Measurements from ENCODE around the gene DCAF12. TPM values are rescaled to one million over a fixed set of nuclear protein-coding genes. Genes with fewer than 3 reads are reported as not detected.

DCAF12 gene
- total RNA-seq, 1 experiment from 2014 or later, result 33.0 TPM

DNA sequence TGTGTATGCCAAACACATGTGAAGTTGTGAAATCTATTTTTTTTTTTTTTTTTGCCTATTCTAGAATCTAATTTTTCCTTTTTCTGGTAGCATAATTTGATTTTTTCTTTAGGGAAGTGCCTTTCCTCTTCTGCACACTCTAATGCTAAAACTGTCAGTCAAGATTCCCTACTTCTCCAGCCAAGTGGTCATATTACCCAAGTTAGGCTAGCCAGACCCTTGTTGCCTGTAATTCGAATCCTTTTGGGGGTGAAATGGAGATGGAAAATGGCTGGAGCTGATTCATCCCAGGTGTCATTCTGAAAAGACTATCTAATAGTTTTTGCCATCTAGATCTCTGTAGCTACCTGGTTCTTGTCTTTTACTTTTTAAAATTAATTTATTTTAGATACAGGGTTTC, 27.6 kb upstream of the DCAF12 start:
- no TSS peak for BruUV-seq (replicated peaks)
- ChIA-PET POLR2A (no interaction called here), CTCF (interaction anchor here (0.5 kb wide), 1 partner anchor 25 kb away, joined by 4 read pairs; the partner anchor contains the start of gene UBAP1)
- H3K27me3 ChIP-seq (replicated peaks; ENCODE audit: control insufficient read depth, insufficient read depth, low read length), result no peaks in the 10 kb centered on the region
- DNase-seq, result no peak
- no peaks in the 10 kb centered on the region for H3K9me3 ChIP-seq
- Mint-ChIP-seq H3K27me3 (ENCODE audit: insufficient read depth, unreplicated experiment) (no peaks in the 10 kb centered on the region), H3K4me1 (ENCODE audit: low read depth, unreplicated experiment) (peaks cover 10% of the 10 kb centered on the region), H3K27ac (ENCODE audit: unreplicated experiment) (no peak overlapping the region), H3K36me3 (ENCODE audit: insufficient read depth, unreplicated experiment) (no peaks in the 10 kb centered on the region), H3K4me3 (ENCODE audit: unreplicated experiment) (no peak overlapping the region), H3K9me3 (ENCODE audit: unreplicated experiment) (no peaks in the 10 kb centered on the region)
- peaks cover 10% of the 10 kb centered on the region for H3K4me1 ChIP-seq
- TF ChIP-seq, protein P1, sequence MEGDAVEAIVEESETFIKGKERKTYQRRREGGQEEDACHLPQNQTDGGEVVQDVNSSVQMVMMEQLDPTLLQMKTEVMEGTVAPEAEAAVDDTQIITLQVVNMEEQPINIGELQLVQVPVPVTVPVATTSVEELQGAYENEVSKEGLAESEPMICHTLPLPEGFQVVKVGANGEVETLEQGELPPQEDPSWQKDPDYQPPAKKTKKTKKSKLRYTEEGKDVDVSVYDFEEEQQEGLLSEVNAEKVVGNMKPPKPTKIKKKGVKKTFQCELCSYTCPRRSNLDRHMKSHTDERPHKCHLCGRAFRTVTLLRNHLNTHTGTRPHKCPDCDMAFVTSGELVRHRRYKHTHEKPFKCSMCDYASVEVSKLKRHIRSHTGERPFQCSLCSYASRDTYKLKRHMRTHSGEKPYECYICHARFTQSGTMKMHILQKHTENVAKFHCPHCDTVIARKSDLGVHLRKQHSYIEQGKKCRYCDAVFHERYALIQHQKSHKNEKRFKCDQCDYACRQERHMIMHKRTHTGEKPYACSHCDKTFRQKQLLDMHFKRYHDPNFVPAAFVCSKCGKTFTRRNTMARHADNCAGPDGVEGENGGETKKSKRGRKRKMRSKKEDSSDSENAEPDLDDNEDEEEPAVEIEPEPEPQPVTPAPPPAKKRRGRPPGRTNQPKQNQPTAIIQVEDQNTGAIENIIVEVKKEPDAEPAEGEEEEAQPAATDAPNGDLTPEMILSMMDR (IDR thresholded peaks at IDR 0.05; ENCODE audit: insufficient read depth in 1 of 2, low read depth in 1 of 2, low read length in 1 of 2, severe bottlenecking in 1 of 2, unreplicated experiment in 1 of 2), result no peak
- intact Hi-C loops (cut with micrococcal nuclease; ENCODE audit: unreplicated experiment), result no loop called here
- H3K36me3 ChIP-seq (ENCODE audit: control insufficient read depth, insufficient read depth, low read length), result no peaks in the 10 kb centered on the region
- H3K4me3 ChIP-seq (ENCODE audit: low read depth, low read length), result no peak overlapping the region

DNA sequence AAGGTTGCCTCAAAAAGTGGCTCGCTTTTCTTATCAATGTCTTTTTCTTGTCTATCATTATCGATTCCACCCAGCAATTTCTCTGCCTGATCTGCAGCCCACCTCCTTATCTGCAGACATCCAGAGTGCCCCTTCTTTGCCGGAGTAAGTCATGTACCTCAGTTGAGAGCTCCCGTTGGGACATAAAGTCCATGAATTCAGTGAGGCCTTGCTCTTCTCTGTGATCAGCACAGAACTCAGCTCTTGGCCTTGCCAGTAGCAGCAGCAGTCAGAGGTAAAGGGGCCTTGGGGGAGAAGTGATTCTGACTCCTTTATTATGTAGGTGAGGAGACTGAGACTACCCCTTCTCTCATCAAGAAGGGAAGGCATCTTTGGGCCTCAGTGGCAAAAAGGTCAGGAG, 24.9 kb upstream of the DCAF12 start:
- no peaks in the 10 kb centered on the region for H3K9me3 ChIP-seq
- Mint-ChIP-seq H3K36me3 (ENCODE audit: insufficient read depth, unreplicated experiment) (no peaks in the 10 kb centered on the region), H3K4me3 (ENCODE audit: unreplicated experiment) (no peak overlapping the region), H3K4me1 (ENCODE audit: low read depth, unreplicated experiment) (no peaks in the 10 kb centered on the region), H3K27me3 (ENCODE audit: insufficient read depth, unreplicated experiment) (no peaks in the 10 kb centered on the region), H3K27ac (ENCODE audit: unreplicated experiment) (no peak overlapping the region), H3K9me3 (ENCODE audit: unreplicated experiment) (no peaks in the 10 kb centered on the region)
- H3K4me1 ChIP-seq, result no peaks in the 10 kb centered on the region
- intact Hi-C loops (cut with micrococcal nuclease; ENCODE audit: unreplicated experiment), result no loop called here
- no peaks in the 10 kb centered on the region for H3K36me3 ChIP-seq (ENCODE audit: control insufficient read depth, insufficient read depth, low read length)
- ChIA-PET POLR2A (interaction anchor here (0.6 kb wide), 1 partner anchor 66 kb away, joined by 11 read pairs; no protein-coding TSS in a partner anchor), CTCF (no interaction called here)
- TF ChIP-seq, protein P1 (IDR thresholded peaks at IDR 0.05; ENCODE audit: insufficient read depth in 1 of 2, low read depth in 1 of 2, low read length in 1 of 2, severe bottlenecking in 1 of 2, unreplicated experiment in 1 of 2), result no peak
- no peaks in the 10 kb centered on the region for H3K27me3 ChIP-seq (replicated peaks; ENCODE audit: control insufficient read depth, insufficient read depth, low read length)
- no peak for DNase-seq
- H3K4me3 ChIP-seq (ENCODE audit: low read depth, low read length), result no peak overlapping the region
- no TSS peak for BruUV-seq (replicated peaks)

DNA sequence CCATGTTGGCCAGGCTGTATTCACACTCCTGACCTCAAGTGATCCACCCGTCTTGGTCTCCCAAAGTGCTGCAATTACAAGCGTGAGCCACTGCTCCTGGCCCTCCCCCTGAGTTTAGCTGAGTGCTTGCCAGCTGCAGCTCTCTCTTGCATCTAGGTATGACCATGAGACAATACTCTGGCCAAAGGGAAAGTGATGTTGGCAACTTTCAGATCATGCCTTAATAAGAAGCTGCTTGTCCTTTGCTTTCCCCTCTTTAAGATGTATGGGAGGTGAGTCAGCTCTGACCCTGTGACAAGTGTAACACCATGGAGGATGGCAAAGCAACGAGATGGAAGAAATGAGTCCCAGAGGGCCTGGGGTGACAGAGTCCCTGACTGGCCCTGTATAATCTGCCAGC, 18.7 kb upstream of the DCAF12 start:
- H3K27me3 Mint-ChIP-seq (ENCODE audit: insufficient read depth, unreplicated experiment), result no peaks in the 10 kb centered on the region
- no peak overlapping the region for H3K27ac Mint-ChIP-seq (ENCODE audit: unreplicated experiment)
- BruUV-seq (replicated peaks), result no TSS peak
- no peaks in the 10 kb centered on the region for H3K9me3 ChIP-seq
- no peak overlapping the region for H3K4me3 Mint-ChIP-seq (ENCODE audit: unreplicated experiment)
- intact Hi-C loops (cut with micrococcal nuclease; ENCODE audit: unreplicated experiment), result no loop called here
- H3K4me1 ChIP-seq, result no peaks in the 10 kb centered on the region
- no peaks in the 10 kb centered on the region for H3K4me1 Mint-ChIP-seq (ENCODE audit: low read depth, unreplicated experiment)
- DNase-seq, result no peak
- no peaks in the 10 kb centered on the region for H3K27me3 ChIP-seq (replicated peaks; ENCODE audit: control insufficient read depth, insufficient read depth, low read length)
- no peak overlapping the region for H3K4me3 ChIP-seq (ENCODE audit: low read depth, low read length)
- TF ChIP-seq, protein P1 (IDR thresholded peaks at IDR 0.05; ENCODE audit: insufficient read depth in 1 of 2, low read depth in 1 of 2, low read length in 1 of 2, severe bottlenecking in 1 of 2, unreplicated experiment in 1 of 2), result no peak
- POLR2A ChIA-PET, result interaction anchor here (0.6 kb wide), 1 partner anchor 229 kb away, joined by 4 read pairs; no protein-coding TSS in a partner anchor
- H3K36me3 Mint-ChIP-seq (ENCODE audit: insufficient read depth, unreplicated experiment), result no peaks in the 10 kb centered on the region
- no peaks in the 10 kb centered on the region for H3K36me3 ChIP-seq (ENCODE audit: control insufficient read depth, insufficient read depth, low read length)
- CTCF ChIA-PET, result interaction anchor here (0.6 to 1.2 kb wide), 2 partner anchors 18 to 207 kb away, joined by 3 read pairs; partner anchors contain the start of gene DCAF12
- H3K9me3 Mint-ChIP-seq (ENCODE audit: unreplicated experiment), result no peaks in the 10 kb centered on the region
